ENCODE results near the gene PDCD4. TPM values are rescaled to one million over a fixed set of nuclear protein-coding genes. Genes with fewer than 3 reads are reported as not detected.

PDCD4 gene
- total and polyA plus RNA-seq, 10 of the 15 experiments (the other 5 are each of a cell fraction or from before 2014, with no cell fraction given): 101 to 372 (median 171) TPM

DNA sequence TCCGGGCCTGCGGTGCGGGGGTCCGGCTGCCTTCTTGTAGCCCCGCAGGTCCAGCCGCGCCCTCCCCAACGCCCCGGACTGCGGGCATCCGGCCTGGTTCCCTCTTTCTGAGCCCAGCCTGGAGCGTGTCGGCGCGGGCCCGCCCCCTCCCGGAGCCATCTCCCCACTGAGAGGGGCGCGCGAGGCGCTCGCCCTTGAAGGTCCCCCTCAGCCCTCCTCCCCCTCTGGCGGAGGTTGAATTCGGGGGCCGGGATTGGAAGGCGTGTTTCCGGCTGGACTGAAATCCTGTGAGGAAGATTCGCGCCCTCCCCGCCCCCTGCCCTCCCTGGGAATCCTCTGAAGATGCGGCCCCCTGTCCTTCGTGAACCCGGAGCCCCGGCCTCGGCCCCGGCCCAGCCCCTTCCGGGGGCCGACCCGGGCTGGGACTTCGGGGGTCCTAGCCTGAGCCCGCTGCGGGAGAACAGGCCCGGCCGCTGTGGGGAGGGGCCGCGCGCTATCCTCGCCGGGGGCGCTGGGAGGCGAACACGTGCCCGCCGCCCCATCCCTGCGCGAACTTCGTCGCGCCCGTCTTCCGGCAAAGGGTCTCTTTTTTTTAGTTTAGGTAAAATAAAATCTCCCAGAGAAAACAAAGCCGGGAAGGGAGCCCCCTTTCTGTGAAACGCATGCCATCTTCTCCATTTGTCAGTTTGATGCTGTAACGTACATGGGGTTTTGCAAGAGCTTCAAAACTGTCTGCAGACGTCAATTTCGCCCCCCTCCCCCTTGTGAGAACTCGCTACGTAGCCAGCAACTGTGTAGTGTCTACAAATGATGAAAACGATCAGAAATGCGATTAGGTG lies 636 bp downstream of the PDCD4 start (continued):
- TF ChIP-seq, protein P1, sequence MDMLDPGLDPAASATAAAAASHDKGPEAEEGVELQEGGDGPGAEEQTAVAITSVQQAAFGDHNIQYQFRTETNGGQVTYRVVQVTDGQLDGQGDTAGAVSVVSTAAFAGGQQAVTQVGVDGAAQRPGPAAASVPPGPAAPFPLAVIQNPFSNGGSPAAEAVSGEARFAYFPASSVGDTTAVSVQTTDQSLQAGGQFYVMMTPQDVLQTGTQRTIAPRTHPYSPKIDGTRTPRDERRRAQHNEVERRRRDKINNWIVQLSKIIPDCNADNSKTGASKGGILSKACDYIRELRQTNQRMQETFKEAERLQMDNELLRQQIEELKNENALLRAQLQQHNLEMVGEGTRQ (IDR thresholded peaks at IDR 0.05; ENCODE audit: borderline replicate concordance, low read depth, low read length): no peak
- TF ChIP-seq SMC3 (IDR thresholded peaks at IDR 0.05; ENCODE audit: borderline replicate concordance, low read length) (peak; percentile 33; the same call in 1 of the 2 replicates), MYC (IDR thresholded peaks at IDR 0.05; ENCODE audit: insufficient read depth, insufficient read length, insufficient replicate concordance, low read length, severe bottlenecking) (no peak), YBX1 (IDR thresholded peaks at IDR 0.05) (no peak), MEF2B (IDR thresholded peaks at IDR 0.05; ENCODE audit: partially characterized antibody, poor library complexity, severe bottlenecking) (no peak), RAD51 (IDR thresholded peaks at IDR 0.05) (no peak), TCF12 (IDR thresholded peaks at IDR 0.05; ENCODE audit: low read depth, low read length) (no peak), WRNIP1 (IDR thresholded peaks at IDR 0.05; ENCODE audit: borderline replicate concordance, low read depth, low read length) (no peak), STAT1 (conservative IDR thresholded peaks at IDR 0.05) (no peak), IRF4 (IDR thresholded peaks at IDR 0.05; ENCODE audit: low read depth, low read length) (no peak), NBN (IDR thresholded peaks at IDR 0.05) (no peak), IKZF1 (conservative IDR thresholded peaks at IDR 0.05) (peak; percentile 80), POLR2AphosphoS2 (IDR thresholded peaks at IDR 0.05; ENCODE audit: low read depth, low read length) (no peak; the same call in 1 of the 2 replicates), NFXL1 (IDR thresholded peaks at IDR 0.05; ENCODE audit: borderline replicate concordance) (no peak), ETV6 (conservative IDR thresholded peaks at IDR 0.05 in 1 of 2, IDR thresholded peaks at IDR 0.05 in 1 of 2; ENCODE audit: borderline replicate concordance in 1 of 2, low read depth in 1 of 2) (no peak), TCF7 (IDR thresholded peaks at IDR 0.05; ENCODE audit: borderline replicate concordance) (no peak), EZH2 (IDR thresholded peaks at IDR 0.05; ENCODE audit: borderline replicate concordance, control insufficient read depth, low read depth, low read length) (no peak), NFYB (IDR thresholded peaks at IDR 0.05; ENCODE audit: insufficient read depth, low read depth, low read length) (no peak)
- TF ChIP-seq, protein P2, sequence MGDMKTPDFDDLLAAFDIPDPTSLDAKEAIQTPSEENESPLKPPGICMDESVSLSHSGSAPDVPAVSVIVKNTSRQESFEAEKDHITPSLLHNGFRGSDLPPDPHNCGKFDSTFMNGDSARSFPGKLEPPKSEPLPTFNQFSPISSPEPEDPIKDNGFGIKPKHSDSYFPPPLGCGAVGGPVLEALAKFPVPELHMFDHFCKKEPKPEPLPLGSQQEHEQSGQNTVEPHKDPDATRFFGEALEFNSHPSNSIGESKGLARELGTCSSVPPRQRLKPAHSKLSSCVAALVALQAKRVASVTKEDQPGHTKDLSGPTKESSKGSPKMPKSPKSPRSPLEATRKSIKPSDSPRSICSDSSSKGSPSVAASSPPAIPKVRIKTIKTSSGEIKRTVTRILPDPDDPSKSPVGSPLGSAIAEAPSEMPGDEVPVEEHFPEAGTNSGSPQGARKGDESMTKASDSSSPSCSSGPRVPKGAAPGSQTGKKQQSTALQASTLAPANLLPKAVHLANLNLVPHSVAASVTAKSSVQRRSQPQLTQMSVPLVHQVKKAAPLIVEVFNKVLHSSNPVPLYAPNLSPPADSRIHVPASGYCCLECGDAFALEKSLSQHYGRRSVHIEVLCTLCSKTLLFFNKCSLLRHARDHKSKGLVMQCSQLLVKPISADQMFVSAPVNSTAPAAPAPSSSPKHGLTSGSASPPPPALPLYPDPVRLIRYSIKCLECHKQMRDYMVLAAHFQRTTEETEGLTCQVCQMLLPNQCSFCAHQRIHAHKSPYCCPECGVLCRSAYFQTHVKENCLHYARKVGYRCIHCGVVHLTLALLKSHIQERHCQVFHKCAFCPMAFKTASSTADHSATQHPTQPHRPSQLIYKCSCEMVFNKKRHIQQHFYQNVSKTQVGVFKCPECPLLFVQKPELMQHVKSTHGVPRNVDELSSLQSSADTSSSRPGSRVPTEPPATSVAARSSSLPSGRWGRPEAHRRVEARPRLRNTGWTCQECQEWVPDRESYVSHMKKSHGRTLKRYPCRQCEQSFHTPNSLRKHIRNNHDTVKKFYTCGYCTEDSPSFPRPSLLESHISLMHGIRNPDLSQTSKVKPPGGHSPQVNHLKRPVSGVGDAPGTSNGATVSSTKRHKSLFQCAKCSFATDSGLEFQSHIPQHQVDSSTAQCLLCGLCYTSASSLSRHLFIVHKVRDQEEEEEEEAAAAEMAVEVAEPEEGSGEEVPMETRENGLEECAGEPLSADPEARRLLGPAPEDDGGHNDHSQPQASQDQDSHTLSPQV (IDR thresholded peaks at IDR 0.05): no peak; the same call in 1 of the 2 replicates
- TF ChIP-seq, protein P3, sequence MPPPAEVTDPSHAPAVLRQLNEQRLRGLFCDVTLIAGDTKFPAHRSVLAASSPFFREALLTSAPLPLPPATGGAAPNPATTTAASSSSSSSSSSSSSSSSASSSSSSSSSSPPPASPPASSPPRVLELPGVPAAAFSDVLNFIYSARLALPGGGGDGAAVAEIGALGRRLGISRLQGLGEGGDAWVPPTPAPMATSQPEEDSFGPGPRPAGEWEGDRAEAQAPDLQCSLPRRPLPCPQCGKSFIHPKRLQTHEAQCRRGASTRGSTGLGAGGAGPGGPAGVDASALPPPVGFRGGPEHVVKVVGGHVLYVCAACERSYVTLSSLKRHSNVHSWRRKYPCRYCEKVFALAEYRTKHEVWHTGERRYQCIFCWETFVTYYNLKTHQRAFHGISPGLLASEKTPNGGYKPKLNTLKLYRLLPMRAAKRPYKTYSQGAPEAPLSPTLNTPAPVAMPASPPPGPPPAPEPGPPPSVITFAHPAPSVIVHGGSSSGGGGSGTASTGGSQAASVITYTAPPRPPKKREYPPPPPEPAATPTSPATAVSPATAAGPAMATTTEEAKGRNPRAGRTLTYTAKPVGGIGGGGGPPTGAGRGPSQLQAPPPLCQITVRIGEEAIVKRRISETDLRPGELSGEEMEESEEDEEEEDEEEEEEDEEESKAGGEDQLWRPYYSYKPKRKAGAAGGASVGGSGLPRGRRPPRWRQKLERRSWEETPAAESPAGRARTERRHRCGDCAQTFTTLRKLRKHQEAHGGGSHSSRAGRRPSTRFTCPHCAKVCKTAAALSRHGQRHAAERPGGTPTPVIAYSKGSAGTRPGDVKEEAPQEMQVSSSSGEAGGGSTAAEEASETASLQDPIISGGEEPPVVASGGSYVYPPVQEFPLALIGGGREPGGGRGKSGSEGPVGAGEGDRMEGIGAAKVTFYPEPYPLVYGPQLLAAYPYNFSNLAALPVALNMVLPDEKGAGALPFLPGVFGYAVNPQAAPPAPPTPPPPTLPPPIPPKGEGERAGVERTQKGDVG (CRISPR knock-in tag; IDR thresholded peaks at IDR 0.05): no peak

All from GM12878 (cell line).